TTC549 (cell line): Measurements from ENCODE around the gene PPP1R3C.

Source experiments
- FAIRE-seq: peaks from 2 replicates; lab custom pipeline; 2012; peaks lifted over from hg19 to GRCh38; lab: Jason Lieb, UNC

PPP1R3C gene

DNA sequence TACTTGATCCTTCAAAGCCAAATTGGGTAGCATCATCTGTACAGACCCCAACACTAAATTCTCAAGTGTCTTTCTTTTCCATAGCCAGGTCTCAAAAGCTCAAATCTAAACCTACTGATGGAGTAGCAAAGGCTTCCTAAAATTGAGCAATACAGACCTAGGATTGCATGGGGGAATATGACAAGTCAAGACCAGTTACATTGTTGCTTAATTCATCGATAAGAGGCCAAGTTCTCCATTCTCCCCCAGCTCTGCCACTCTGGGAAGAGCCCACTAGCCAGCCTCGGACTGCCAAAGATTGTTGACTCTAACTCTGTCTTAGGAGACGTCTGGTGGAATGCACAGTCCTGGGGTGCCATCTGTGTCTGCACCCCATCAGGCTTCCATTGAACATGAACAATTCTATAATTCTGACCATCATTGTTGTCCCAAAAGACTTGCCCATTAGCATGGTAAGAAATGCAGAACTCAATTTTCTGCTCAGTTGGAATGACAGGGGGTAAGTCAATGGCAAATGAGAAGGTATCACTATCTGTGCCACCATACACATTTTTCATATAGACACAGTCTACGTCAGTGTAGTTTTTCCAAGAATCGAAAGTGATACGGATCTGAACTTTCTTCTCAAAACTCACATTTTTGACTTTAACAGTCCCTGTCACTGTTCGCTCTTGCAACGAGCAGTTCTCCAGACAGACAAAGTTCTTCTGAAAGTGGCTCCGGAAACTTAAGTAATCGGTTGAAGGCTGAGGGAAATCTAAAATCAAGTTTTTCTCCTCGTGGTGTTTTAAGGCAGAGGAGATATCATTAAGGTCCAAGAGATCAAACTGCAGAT lies 2.9 kb downstream of the PPP1R3C start:
- FAIRE-seq, result no peak

DNA sequence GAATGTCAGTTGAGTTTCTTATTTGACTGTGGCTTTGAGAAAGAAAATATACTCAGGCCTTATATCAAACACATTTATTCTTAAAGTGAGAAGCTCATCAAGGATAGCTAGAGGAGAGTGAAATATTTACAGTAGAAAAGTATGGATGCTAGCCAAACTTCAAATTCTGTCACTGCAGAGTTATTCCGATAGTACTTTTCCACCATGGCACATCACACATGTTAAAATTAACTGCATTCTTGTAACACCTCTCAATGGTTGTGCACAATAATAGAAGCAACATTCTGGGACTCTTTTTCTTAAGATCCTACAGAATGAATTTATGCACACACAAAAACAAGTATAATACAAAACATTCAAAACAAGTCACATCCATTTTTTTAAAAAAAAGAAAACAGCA lies 4.5 kb downstream of the PPP1R3C start:
- no peak for FAIRE-seq

DNA sequence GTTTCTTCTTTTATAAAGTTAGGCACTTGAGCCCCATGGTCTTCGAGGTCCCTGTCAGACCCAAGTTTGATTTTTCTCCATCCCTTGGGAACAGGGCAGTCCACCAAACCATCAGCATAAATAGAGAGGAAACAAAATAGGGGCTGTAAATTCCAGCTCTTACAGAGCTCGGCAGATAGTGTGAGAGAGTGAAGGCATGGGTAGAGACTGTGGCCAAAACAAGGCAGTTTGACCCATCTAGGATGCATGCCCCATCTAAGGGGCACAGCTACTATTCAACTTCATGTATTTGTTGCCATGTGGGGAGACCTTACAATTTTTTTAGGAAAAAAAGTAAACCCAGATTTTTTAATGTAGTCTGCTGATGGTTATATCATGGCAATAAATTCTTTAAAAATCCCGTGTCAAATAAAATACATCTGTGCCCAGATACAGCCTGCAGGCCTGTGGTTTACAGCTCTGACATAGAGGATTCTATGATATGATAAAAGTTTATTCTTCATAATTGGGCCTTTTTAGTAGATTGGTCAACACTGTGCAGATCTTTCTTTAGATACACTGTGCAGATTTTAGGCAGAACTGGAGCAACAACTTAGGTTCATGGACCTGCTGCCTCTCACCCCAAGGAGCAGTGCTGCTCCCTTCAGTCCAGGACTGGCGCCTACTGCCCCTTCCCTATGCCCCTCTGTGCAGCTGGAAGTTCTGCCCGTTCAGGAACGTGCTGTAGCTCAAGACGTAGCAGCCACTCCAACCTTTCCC lies 5.3 kb downstream of the PPP1R3C start:
- FAIRE-seq, result no peak

DNA sequence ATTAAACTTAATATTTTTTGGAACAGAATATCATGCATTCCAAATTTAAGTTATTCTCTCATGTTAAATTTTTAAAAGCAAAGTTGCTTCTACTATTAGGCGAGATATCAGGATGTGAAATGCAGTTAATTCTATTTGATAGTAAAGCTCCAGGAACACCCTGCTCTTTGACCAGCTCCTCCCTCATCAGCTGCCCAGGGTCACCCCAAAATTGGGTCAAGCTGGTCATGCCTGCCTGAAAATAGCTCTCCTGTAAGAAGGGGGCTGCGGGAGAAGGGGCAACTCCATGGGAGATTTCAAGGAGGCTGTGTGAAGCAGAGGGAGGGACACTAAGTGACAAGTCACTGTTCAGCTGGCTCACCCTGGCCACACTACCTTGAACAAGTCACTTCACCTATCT lies 5.9 kb downstream of the PPP1R3C start:
- no peak for FAIRE-seq

DNA sequence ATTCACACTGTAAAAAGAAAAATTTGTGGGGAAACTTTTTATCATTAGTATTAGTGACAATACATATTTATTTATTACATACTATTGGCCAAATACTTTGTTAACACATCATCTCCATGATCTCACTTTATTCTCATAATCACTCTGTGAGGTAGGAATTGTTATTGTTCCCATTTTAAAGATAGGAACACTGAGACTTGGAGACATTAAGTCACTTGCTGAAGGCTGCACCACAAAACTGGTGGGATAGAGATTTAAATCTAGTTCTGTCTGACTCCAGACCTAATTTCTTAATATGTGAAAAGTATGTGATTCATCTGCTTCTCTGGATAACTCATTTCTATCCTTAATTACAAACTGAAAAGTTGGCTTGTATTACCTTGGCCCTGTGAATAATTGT lies 8.2 kb downstream of the PPP1R3C start:
- no peak for FAIRE-seq

DNA sequence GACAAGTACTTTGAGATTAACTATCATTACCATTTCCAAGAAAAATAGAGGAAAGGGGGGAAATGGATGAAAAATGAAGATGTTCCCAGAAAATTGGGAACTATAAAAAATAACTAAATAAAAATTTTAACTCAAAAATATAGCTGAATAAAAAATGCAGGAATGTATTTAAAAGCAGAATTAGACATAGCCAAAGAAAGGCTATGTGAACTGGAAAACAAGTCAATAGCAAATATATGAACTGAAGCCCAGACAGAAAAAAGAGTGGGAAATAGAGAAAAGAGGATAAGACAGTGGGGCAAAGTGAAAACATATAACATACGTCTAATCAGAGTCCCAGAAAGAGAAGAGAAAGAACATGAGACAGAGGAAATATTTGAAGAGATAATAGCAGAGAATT lies 10.3 kb downstream of the PPP1R3C start:
- FAIRE-seq, result no peak

DNA sequence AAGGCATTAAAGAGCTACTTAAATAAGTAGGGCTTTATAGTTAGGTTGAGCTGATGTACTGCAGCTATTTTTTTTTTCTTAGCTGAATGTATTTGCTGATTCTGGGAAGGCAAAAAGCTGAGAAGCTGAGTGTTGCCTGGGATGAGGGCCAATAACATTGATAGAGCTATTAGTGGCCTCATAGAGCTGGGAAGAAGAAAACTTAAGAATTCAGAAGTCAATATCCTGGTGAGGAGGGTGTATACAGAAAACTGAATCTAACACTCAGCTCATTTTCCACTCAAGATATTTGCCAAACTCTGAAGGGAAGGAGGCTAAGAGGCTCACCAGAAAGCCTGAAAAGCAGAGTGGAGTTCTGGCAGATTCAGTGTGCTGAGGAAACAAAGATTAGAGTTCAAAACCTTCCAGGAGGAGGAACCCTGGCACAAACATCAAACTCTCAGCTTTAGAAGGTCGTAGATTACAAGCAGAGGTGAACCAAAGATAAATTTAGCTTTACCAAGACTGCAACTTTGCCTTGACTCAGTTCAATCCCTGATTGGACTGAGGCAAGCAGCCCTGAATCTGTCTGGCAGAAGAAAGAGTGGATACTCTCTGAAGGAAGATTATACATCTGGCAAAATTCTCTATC lies 11.3 kb downstream of the PPP1R3C start:
- FAIRE-seq, result no peak

DNA sequence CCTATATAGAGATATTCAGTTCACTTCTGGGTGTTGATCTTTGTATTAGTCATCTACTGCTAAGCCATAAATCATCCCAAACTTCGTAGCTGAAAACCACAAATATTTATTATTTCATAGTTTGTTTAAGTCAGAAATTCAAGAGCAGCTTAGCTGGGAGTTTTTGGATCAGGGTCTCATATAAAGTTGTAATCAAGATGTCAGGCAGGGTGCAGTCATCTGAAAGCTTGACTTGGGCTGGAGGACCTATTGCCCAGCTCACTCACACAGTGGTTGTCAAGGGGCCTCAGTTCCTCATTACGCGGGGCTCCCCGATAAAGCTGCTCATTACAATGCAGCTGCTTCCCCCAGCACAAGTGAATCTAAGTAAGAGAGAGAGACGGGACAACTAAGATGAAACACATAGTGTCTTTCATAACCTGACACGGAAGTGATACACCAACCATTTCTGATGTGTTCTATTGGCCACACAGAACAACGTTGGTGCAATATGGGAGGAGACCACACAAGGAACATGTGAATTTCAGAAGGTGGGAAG lies 15.7 kb downstream of the PPP1R3C start:
- FAIRE-seq, result no peak

DNA sequence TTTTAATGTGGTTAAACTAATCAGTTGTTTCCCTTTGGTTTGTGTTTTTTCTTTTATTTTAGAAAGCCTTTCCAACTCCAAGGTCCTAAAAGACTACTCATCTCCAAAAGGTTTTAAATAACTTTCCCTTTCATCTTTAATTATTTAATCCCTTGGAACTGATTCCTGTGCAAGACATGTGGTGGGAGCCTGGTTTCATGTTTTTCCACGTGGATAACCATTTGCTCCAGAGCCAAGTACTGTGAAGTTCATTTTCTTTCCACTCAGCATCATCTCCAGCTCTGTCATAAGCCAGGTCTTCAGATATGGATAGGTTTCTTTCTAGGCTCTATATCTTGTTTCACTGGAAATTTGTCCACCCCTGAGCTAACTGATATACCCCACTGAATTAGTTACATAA lies 16.7 kb downstream of the PPP1R3C start:
- no peak for FAIRE-seq

DNA sequence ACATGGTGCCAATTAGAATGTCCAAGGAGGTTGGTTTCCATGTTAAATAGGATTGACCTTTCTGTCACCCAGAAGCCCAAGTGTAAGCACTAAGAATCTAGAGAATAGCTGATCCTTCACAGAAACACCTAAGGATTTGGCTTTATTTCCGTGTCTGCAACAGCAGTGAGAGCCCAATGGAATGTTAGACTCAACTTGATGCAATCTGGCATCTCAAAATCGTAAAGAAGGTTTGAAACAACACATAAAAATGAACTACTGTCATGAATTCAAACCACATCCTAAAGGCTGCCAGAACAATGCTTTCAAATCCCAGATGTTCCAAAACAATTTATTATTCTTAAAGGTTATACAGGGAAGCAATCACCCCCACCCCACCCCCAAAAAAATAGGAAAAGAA lies 18.6 kb downstream of the PPP1R3C start:
- no peak for FAIRE-seq

DNA sequence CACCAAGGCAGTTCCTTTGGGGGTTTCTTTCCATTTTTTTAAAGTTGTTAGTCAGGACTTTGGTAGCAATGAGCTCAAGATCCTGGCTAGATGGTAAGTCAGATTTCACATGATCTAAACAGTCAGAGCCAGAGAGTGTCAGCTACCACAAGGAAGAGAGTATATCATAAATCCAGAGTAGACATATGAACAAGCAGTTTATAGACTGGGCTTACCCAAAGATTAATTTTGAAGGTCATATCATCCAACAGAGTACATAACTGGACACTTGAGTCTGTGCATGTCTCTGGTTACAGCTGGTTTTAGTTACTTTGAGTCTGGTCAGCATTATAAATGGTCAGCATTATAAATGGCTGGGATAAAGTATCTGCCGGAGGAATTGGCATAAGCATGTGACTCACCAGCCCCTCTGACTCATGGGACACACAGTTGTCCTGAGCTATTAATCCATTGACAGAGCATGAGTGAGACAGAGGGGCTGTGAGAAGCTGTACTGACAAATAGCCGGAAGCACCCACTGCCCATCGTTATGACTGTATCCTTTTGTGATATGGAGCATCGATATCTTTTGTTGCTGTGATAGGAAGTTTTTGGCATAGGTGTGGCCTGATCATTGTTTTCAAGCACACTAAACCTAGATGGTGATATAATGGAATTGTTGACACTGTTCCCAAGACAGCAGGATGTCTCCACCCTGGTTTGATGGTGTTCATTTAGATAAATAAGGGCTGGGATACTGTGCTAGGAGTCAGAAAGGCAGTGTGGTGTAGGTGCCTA lies 19.3 kb downstream of the PPP1R3C start:
- no peak for FAIRE-seq

DNA sequence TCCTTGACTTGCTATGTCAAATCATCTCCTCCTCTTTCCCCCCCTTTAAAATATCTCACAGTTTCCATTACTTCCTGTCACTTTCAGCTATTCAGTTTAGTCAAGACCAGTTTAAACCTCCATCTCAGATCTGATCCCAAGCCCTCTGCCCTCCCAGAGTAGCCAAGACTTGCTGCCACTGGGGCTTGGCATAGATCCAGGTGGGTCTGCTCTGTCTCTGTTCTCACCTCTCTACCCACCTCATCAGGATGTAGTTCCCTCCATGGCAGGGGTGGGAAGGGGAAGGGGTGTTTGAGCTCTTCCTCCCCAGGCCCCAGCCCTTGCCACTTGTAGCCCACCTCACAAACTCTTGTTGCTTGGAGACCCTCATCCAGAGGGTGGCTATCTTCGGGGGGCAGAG lies 22.0 kb downstream of the PPP1R3C start:
- FAIRE-seq, result no peak

DNA sequence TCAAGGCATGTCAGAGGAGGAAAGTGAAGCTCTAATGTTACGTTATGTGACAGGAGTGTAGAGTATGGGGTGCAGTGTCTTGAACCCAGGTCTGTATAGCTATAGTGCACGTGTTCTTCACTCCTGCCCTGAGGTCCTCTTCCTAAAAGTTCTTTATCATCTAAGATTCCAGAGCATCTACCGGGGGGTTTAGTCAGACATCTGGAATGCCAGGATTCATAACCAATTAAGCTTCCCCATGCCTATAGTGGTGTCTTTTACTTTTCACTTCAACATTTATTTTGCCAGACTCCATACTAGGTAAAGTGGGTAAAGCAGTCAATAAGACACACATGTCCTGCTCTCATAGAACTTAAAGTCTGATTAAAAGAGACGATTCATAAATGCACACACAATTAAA lies 22.4 kb downstream of the PPP1R3C start:
- FAIRE-seq, result no peak

DNA sequence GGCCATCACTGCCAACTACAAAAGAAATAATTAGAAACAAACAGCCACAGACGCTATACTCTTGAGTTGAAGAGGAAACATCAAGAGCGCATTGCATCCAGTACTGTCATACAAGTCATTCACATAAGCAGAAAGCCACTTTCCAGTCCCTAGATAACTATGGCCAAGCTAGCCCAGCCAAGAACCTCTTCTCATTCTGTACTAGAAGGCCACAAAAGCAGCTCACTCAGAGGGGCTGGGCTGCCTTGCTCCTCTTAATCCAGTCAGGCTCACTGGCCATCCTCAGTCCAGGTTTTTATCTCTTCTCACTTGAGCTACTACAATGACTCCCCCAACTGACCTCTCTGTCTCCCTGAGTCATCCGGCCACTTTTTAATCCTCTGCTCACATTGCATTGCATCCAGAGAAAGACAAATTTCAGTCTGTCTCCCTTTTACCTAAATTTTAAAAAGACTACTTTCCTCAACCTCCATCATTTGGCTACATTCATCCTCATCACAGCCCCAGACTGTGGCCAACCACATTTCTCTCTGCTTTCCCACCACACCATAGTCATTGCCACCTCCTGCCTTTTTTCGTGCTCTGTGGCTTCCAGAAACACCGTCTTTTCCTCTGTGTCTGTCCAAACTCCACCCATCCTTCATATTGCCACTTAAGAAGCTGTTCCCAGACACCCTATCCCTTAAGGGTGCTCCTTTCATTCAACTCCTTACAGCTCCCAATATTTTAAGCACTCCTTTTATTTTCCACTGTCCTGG lies 25.0 kb downstream of the PPP1R3C start:
- no peak for FAIRE-seq

DNA sequence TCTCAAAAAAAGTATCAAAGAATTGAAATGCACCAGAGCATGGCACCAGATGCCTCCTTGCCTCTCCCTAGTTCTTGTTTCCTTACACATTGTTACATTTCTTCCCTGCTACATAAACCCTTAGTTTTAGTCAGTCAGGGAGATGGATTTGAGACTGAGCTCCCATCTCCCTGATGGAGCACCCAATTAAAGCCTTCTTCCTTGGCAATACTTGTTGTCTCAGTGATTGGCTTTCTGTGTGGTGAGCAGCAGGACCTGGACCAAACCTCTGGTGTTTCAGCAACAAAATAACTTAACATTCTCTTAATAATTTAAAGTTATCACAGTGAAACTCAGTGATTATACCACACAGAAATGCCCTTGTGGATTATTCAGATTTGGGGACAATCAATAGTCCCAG lies 26.9 kb downstream of the PPP1R3C start:
- FAIRE-seq, result no peak

DNA sequence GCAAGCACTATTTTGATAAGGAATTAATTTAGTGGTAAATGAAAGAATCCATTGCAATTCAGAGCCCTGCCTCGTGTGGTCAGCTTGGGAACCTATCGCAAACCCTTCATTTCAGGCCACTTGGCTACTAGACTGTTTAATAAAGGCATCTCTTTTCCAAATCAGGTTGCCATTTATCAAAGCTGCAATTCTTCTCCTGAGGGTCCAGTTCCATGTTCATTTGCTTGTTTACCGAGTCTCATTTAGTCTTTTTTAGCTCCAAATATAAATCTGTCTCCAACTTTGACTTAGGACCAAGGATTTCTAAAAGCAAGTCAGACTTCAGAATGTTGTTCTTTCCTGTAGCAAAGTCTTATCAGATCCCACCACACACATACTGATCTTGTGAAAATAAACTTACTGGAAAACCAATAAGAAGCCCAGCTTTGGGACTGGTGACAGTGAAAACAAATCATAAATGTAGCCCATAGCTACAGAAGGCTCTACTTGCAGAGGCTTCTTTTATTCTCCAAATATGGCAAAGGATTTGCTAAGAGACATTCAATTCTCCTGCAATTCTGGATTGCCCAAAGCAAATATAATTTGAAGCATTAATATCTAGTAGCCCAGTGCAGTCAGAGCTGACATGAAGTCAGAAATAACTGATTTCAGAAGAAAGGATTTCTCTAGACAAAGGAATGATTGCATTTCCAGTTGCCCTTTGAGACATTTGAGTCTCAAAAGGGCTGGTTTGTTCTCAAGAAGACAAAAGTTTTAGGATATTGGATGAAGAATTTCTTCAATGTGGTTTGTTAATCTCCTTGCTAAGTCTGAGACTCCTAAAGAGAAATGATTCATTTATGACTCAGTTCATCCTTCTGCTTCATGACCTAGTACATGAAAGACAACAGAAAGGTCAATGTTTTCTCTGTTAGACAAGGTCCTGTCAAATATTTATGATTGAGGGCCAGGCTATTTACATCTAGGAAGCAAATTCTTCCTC lies 28.0 kb downstream of the PPP1R3C start:
- FAIRE-seq, result no peak

DNA sequence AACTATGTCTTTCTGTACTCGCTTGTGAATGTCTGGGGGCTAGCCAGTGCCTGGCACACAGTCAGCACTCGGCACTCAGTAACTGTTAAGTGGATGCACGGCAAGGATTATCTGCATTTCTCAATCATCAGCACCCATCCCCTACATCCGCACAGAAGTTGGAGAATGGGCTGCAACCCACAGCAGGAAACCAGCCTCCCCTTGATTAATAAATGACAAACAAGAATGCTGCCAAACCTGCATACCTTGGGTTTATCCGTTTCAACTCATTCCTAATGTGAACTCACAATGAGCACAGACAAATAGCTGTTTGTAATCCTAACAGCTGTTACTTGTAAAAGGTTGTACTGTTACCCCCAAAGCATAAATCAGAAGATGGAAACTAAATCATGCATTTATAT lies 28.9 kb downstream of the PPP1R3C start:
- FAIRE-seq, result no peak

DNA sequence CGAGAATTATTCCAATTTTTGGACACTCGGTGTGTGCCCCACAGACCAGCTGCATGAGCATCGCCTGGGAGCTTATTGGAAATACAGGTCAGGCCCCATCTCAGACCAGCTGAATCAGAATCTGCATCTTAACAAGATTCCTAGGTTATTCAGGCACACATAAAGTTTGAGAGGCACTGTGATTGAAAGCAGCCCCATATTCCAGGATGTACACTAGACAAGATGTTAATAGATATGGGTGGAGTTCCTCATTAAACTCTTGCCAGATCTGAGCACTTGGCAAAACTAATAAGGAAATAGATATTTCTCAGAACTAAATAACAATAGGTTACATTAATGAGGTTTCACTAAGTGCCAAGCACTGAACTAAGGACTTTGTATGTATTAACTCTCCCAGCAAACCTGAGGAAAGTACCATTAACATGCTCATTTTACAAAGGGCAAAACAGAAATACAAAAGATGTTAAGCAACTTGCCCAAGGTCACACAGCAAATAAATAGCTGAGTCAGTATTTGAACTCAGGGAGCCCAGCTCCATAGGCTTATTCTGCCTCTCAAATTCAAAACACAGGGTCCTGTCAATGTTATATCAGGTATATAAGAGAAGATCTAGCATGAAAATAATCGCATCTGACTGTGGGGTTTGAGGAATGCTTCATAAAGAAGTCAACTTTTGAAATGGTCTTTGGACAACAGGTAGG lies 29.9 kb downstream of the PPP1R3C start:
- FAIRE-seq, result no peak

DNA sequence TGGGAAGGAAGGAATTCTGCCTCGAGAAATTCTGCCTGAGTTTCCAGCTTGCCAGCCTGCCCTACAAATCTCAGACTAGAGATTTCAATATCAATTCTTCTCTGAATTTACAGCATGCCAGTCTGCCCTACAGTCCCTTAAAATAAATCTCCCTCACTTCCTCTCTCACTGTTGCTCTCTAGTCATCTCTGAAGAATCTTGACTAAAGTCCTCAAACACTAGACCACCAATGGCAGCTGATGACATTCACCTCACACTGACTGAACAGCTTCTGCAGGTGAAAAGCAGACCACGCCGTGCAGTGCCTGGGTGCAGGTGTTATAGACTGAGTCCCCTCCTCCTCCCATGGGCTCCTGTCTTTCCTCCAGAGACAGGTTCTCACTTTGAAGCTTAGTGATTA lies 30.4 kb downstream of the PPP1R3C start:
- no peak for FAIRE-seq

DNA sequence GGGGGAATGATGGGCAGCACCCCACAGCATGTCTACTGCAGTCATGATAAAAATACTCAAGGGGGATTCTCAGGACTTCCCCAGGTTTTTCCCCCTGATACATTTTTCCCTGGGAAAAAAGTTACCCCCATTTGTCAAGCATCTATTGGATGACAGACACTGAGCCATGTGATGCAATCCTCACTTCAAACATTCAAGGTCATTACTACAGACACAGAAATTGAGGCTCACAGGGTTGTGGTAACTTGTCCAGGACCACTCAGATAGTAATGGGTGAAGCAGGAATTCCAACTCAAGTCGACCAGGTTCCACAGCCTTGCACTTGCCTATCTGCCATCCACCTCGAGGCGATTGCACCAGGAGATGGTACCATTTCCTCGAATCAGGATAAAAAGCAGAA lies 31.7 kb downstream of the PPP1R3C start:
- FAIRE-seq, result no peak
